COLO829 (cell line): ENCODE results near the gene RTL1.

Experiments
- DNase-seq: peaks from one replicate; pipeline ENCODE4 v3.0.0; 2012; ENCODE audit warnings: low spot score

RTL1 gene

GRCh38 chr14:100832311-100832960, 71.1 kb downstream of the RTL1 start:
- no peak for DNase-seq

GRCh38 chr14:100830681-100831080, 72.8 kb downstream of the RTL1 start:
- no peak for DNase-seq
